RWPE1 (cell line): ENCODE measurements around the gene DBI.

ENCODE experiments used
- CTCF ChIA-PET: fragments of 350-600 bp; sonication (Branson Sonifier 250); formaldehyde crosslinking; extraction: SDS; loops from one replicate; lab custom pipeline; 2021; lab: Yijun Ruan, JAX
- POLR2A ChIA-PET: fragments of 400-600 bp; formaldehyde crosslinking; extraction: SDS; loops from one replicate; lab custom pipeline; 2020; ENCODE audit warnings: antibody characterized with exemption; ENCODE audit not compliant: low non-redundant PET; lab: Yijun Ruan, JAX
- DNase-seq: peaks from one replicate; pipeline ENCODE4 v3.0.0; 2012; ENCODE audit warnings: low spot score
- H3K27ac ChIP-seq: fragments of 450-650 bp; 2 replicates; pipeline ENCODE4 v1.5.1; 2017
- TF ChIP-seq, protein P1 (sequence below): fragments of 450-650 bp; conservative IDR thresholded peaks from 2 replicates; pipeline ENCODE4 v1.5.1; 2017; ENCODE audit warnings: low read depth, mild to moderate bottlenecking

Gene DBI

DNA sequence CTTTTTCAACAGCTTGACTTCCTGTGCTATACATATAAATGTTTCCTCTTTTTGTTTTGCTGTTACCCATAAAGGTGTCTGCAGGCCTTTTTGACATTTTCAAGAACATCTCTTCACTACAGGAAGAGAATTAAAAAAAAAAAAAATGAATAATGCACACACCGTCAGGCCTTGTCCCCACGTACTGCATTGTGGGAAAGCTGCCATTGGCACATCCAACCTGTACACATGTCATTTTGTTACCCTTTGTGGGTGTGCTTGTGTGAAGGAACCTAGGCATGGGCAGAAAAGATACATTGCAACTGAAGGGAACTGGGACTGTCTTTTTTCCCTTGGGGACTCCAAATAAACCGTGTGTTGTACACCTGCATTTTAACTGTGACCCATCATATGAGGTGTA, 48.1 kb downstream of the DBI start:
- DNase-seq, result no peak
- TF ChIP-seq, protein P1, sequence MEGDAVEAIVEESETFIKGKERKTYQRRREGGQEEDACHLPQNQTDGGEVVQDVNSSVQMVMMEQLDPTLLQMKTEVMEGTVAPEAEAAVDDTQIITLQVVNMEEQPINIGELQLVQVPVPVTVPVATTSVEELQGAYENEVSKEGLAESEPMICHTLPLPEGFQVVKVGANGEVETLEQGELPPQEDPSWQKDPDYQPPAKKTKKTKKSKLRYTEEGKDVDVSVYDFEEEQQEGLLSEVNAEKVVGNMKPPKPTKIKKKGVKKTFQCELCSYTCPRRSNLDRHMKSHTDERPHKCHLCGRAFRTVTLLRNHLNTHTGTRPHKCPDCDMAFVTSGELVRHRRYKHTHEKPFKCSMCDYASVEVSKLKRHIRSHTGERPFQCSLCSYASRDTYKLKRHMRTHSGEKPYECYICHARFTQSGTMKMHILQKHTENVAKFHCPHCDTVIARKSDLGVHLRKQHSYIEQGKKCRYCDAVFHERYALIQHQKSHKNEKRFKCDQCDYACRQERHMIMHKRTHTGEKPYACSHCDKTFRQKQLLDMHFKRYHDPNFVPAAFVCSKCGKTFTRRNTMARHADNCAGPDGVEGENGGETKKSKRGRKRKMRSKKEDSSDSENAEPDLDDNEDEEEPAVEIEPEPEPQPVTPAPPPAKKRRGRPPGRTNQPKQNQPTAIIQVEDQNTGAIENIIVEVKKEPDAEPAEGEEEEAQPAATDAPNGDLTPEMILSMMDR, result no peak
- POLR2A ChIA-PET, result no interaction called here
- H3K27ac ChIP-seq, result no peak overlapping the region
- CTCF ChIA-PET, result interaction anchor here (1.8 kb wide), 1 partner anchor 61 kb away, joined by 6 read pairs; no protein-coding TSS in a partner anchor

DNA sequence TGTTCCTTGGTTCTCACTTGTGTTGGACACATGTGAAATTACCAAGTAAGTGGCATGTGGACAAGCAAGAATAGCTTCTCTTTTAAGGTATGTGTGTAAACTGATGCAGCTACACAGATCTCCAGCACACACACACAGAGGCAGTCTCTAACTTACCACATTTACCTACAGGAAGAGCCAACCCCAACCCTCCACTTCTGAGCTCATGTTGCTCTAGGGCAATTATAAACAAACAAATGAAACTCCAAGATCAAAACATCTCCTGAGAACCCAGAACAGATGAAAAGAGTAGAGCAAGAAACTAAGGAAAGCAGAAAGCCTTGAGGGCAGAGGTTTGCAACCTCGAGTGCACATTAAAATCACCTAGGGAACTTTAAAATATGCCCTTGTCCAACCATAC, 48.9 kb downstream of the DBI start:
- POLR2A ChIA-PET, result no interaction called here
- no peak for DNase-seq
- TF ChIP-seq, protein P1, result no peak
- no peak overlapping the region for H3K27ac ChIP-seq
- CTCF ChIA-PET, result interaction anchor here (0.6 kb wide), 1 partner anchor 797 kb away, joined by 3 read pairs; no protein-coding TSS in a partner anchor

DNA sequence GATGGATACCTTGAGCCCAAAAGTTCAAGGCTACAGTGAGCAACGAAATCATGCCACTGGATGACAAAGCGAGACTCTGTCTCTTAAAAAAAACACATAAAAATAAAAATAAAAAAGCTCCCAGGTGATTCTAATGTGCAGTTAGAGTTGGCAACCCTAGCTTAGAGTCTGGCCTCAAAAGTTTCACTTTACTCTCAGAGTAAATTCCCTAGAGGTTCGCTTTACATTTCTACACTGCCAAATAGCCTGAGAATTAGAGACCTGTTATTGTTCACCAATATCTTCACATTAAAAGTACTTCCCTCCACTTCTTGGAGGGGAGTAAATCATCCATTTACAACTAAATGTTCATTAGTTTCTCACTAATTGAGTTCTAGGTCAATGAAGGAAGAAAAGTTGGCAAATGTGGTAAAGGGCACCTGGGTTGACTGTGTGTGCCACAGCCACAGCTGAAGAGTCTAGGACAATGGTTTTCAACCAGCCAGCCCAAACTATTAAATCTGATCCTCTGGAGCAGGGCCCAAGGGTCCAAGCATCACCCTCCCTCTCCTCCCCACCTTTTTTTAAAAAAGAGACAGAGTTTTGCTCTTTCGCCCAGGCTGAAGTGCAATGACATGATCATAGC, 49.6 kb downstream of the DBI start:
- H3K27ac ChIP-seq, result no peak overlapping the region
- ChIA-PET POLR2A (no interaction called here), CTCF (interaction anchor here (0.7 kb wide), 1 partner anchor 45 kb away, joined by 3 read pairs; no protein-coding TSS in a partner anchor)
- TF ChIP-seq, protein P1, result no peak
- DNase-seq, result no peak

DNA sequence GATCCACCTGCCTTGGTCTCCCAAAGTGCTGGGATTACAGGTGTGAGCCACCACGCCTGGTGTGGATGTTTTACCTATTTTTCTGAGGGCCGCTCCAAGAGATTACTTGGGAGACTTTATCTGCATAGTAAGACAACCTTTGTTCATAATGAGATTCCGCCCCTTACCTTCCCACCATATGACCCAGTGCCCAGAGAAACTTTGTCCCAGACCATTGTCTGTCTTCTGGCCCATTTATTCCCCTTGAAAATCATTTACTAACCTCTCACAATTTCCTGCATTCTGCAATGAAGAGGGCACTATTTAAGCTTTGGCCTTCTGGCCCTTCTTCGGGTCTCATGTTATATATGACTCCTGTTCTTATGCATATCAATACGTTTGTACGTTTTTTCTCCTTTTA, 51.1 kb downstream of the DBI start:
- CTCF ChIA-PET, result no interaction called here
- no peak overlapping the region for H3K27ac ChIP-seq
- TF ChIP-seq, protein P1, result no peak
- no peak for DNase-seq
- POLR2A ChIA-PET, result no interaction called here

DNA sequence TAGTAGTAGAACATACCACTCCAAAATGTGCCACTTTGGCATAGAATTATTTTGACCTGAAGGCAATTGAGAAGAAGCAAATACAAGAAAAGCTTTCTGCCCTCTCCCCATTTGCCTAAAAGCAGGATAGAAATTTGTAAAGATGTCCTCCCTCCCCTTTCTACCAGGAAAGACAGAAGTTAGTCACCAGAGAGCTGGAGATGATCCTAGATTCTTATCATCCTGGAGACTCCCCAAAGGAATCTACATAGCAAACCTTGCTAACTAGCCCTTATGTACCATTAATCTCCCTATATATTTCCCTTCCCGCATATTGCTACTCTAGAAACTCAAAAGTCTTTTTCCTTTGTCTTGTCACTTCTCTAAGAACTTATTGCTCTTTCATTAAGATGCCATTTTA, 52.3 kb downstream of the DBI start:
- H3K27ac ChIP-seq, result no peak overlapping the region
- TF ChIP-seq, protein P1, result no peak
- POLR2A ChIA-PET, result no interaction called here
- CTCF ChIA-PET, result interaction anchor here (0.8 kb wide), 1 partner anchor 61 kb away, joined by 3 read pairs; no protein-coding TSS in a partner anchor
- DNase-seq, result no peak

DNA sequence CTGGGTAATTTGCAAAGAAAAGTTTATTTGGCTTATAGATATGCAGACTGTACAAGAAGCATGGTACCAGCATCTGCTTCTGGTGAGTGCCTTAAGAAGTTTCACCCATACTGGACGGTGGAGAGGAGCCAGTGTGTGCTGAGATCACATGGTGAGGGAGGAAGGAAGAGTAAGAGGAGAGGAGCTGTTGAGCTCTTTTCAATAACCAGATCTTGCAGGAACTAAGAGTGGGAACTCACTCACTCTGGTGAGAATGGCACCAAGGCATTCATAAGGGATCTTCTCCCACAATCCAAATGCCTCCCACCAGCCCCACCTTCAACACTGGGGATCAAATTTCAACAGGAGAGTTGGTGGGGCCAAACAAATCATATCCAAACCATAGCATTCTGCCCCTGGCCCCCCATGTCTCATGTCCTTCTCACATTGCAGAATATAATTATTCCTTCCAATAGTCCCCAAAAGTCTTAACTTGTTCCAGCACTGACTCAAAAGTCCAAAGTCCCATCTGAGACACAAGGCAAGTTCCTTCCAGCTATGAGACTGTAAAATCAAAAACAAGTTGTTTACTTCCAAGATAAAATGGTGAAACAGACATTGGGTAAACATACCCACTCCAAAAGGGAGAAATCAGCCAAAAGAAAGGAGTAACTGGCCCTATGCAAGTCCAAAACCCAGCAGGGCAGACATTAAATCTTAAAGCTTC, 53.2 kb downstream of the DBI start:
- POLR2A ChIA-PET, result no interaction called here
- H3K27ac ChIP-seq, result no peak overlapping the region
- TF ChIP-seq, protein P1, result no peak
- DNase-seq, result no peak
- CTCF ChIA-PET, result no interaction called here
